Vagina (tissue), 2 donors: ENCODE measurements around the gene FAAH. TPM values are rescaled to one million over a fixed set of nuclear protein-coding genes. Genes with fewer than 3 reads are reported as not detected.

Source experiments
- DNase-seq, 2 donors: peaks; one replicate each; pipeline ENCODE4 v3.0.0-alpha.2; 2017; ENCODE audit errors: extremely low spot score in 2 of 2
- H3K27ac ChIP-seq: fragments of 200-600 bp; sonication (generic); one replicate; pipeline ENCODE4 v1.5.1; 2019
- H3K27me3 ChIP-seq: fragments of 200-600 bp; sonication (generic); one replicate; pipeline ENCODE4 v1.5.1; 2019
- H3K36me3 ChIP-seq, 2 donors: fragments of 200-600 bp; sonication (generic); one replicate each; pipeline ENCODE4 v1.5.1; 2017 to 2019
- H3K4me1 ChIP-seq: fragments of 200-600 bp; sonication (generic); one replicate; pipeline ENCODE4 v1.5.1; 2019
- H3K4me3 ChIP-seq, 2 donors: fragments of 200-600 bp; sonication (generic); 1 replicate in 1 of 2; 2 replicates in 1 of 2; pipeline ENCODE4 v1.5.1; 2016 to 2019
- H3K9me3 ChIP-seq: fragments of 200-600 bp; sonication (generic); one replicate; pipeline ENCODE4 v1.5.1; 2019
- CTCF ChIP-seq, 3 experiments: fragments of 450-650 bp in 2 of 3; fragments of 200-600 bp in 1 of 3; sonication (generic) in 1 of 3; IDR thresholded peaks; one replicate each; pipeline ENCODE4 v1.5.1; 2017 to 2019; ENCODE audit warnings: antibody characterized with exemption in 3 of 3, mild to moderate bottlenecking in 2 of 3, moderate library complexity in 2 of 3
- POLR2A ChIP-seq, 2 donors: fragments of 450-650 bp; IDR thresholded peaks; one replicate each; pipeline ENCODE4 v1.6.1; 2017; ENCODE audit warnings: antibody characterized with exemption in 2 of 2, mild to moderate bottlenecking in 2 of 2, moderate library complexity in 2 of 2
- POLR2AphosphoS5 ChIP-seq, 2 donors: sonication (generic); formaldehyde crosslinking; IDR thresholded peaks; one replicate each; pipeline ENCODE4 v1.9.0; 2017; ENCODE audit warnings: antibody characterized with exemption in 2 of 2, mild to moderate bottlenecking in 2 of 2, low read depth in 1 of 2; ENCODE audit not compliant: insufficient read depth in 1 of 2
- intact Hi-C: fragments of 100-400 bp; cut with DNase I; formaldehyde crosslinking; loops from one replicate; pipeline ENCODE4 v1.15.1; 2023
- total RNA-seq: library from RNA; depleted of rRNA; stranded (reverse); fragments of >200 nt; gene quantifications from one replicate; pipeline ENCODE4 v1.2.3, GENCODE V29; 2016

Gene FAAH
- total RNA-seq, 1 donor from 2014 or later, result 38.1 TPM

- no peak overlapping the region for H3K27ac ChIP-seq
- no peak for DNase-seq
- no peaks in the 10 kb centered on the region for H3K36me3 ChIP-seq
- no peak overlapping the region for H3K4me3 ChIP-seq
- H3K9me3 ChIP-seq, result no peaks in the 10 kb centered on the region
- intact Hi-C loops, result no loop called here
- no peaks in the 10 kb centered on the region for H3K27me3 ChIP-seq
- TF ChIP-seq POLR2A (IDR thresholded peaks at IDR 0.05) (no peak), CTCF (IDR thresholded peaks at IDR 0.05) (no peak), POLR2AphosphoS5 (IDR thresholded peaks at IDR 0.05; ENCODE audit: insufficient read depth in 1 of 2, low read depth in 1 of 2) (no peak)
- H3K4me1 ChIP-seq, result no peaks in the 10 kb centered on the region
These were observed 30.6 kb downstream of the FAAH start for GRCh38 chr1:46424730-46425129.

- H3K4me3 ChIP-seq, result no peak overlapping the region
- H3K9me3 ChIP-seq, result no peaks in the 10 kb centered on the region
- no peaks in the 10 kb centered on the region for H3K36me3 ChIP-seq
- no peak overlapping the region for H3K27ac ChIP-seq
- intact Hi-C loops, result no loop called here
- no peaks in the 10 kb centered on the region for H3K4me1 ChIP-seq
- no peaks in the 10 kb centered on the region for H3K27me3 ChIP-seq
- TF ChIP-seq CTCF (IDR thresholded peaks at IDR 0.05) (no peak), POLR2A (IDR thresholded peaks at IDR 0.05) (no peak), POLR2AphosphoS5 (IDR thresholded peaks at IDR 0.05; ENCODE audit: insufficient read depth in 1 of 2, low read depth in 1 of 2) (no peak)
- no peak for DNase-seq
These were observed 31.6 kb downstream of the FAAH start for GRCh38 chr1:46425726-46426125.

- Histone ChIP-seq H3K36me3 (no peaks in the 10 kb centered on the region), H3K4me1 (no peaks in the 10 kb centered on the region), H3K27ac (no peak overlapping the region), H3K9me3 (no peaks in the 10 kb centered on the region), H3K27me3 (no peaks in the 10 kb centered on the region), H3K4me3 (no peak overlapping the region)
- intact Hi-C loops, result no loop called here
- DNase-seq, result no peak
- TF ChIP-seq POLR2A (IDR thresholded peaks at IDR 0.05) (no peak), CTCF (IDR thresholded peaks at IDR 0.05) (no peak), POLR2AphosphoS5 (IDR thresholded peaks at IDR 0.05; ENCODE audit: insufficient read depth in 1 of 2, low read depth in 1 of 2) (no peak)
These were observed 33.4 kb downstream of the FAAH start for GRCh38 chr1:46427541-46427940.

- Histone ChIP-seq H3K27ac (no peak overlapping the region), H3K4me1 (no peaks in the 10 kb centered on the region), H3K4me3 (no peak overlapping the region), H3K9me3 (no peaks in the 10 kb centered on the region), H3K36me3 (no peaks in the 10 kb centered on the region), H3K27me3 (no peaks in the 10 kb centered on the region)
- no peak for DNase-seq
- intact Hi-C loops, result no loop called here
- TF ChIP-seq CTCF (IDR thresholded peaks at IDR 0.05) (no peak), POLR2AphosphoS5 (IDR thresholded peaks at IDR 0.05; ENCODE audit: insufficient read depth in 1 of 2, low read depth in 1 of 2) (no peak), POLR2A (IDR thresholded peaks at IDR 0.05) (no peak)
These were observed 35.3 kb downstream of the FAAH start for GRCh38 chr1:46429436-46429835.

GRCh38 chr1:46431695-46432094 lies 37.6 kb downstream of the FAAH start:
- Histone ChIP-seq H3K27me3 (no peaks in the 10 kb centered on the region), H3K4me3 (no peak overlapping the region), H3K4me1 (no peaks in the 10 kb centered on the region), H3K36me3 (no peaks in the 10 kb centered on the region), H3K27ac (no peak overlapping the region), H3K9me3 (no peaks in the 10 kb centered on the region)
- no peak for DNase-seq
- TF ChIP-seq POLR2AphosphoS5 (IDR thresholded peaks at IDR 0.05; ENCODE audit: insufficient read depth in 1 of 2, low read depth in 1 of 2), result no peak
- no peak for TF ChIP-seq POLR2A (IDR thresholded peaks at IDR 0.05)
- TF ChIP-seq CTCF (IDR thresholded peaks at IDR 0.05), result no peak
- intact Hi-C loops, result no loop called here
